ENCODE data around the gene TFEC. TPM values are rescaled to one million over a fixed set of nuclear protein-coding genes. Genes with fewer than 3 reads are reported as not detected.
A peak's percentile ranks its signal among the peaks of the same experiment; 100 is the strongest.

TFEC gene
- total RNA-seq, 1 donor = 0.36 TPM

GRCh38 chr7:115924411-115924810 lies 106.2 kb downstream of the TFEC start:
- no peaks in the 10 kb centered on the region for H3K27me3 ChIP-seq (ENCODE audit: insufficient read depth, low read length)
- H3K27ac ChIP-seq (ENCODE audit: low read depth, low read length) = no peak overlapping the region
- no peaks in the 10 kb centered on the region for H3K36me3 ChIP-seq (ENCODE audit: insufficient read depth, low read length)
- no peaks in the 10 kb centered on the region for H3K79me2 ChIP-seq (ENCODE audit: insufficient read depth, low read length)
- H3K4me2 ChIP-seq (ENCODE audit: insufficient read depth, low read length) = no peak overlapping the region
- no peak overlapping the region for H2AFZ ChIP-seq (ENCODE audit: low read length)
- H3K4me1 ChIP-seq (ENCODE audit: insufficient read depth, low read length) = no peaks in the 10 kb centered on the region
- TF ChIP-seq, protein P1, sequence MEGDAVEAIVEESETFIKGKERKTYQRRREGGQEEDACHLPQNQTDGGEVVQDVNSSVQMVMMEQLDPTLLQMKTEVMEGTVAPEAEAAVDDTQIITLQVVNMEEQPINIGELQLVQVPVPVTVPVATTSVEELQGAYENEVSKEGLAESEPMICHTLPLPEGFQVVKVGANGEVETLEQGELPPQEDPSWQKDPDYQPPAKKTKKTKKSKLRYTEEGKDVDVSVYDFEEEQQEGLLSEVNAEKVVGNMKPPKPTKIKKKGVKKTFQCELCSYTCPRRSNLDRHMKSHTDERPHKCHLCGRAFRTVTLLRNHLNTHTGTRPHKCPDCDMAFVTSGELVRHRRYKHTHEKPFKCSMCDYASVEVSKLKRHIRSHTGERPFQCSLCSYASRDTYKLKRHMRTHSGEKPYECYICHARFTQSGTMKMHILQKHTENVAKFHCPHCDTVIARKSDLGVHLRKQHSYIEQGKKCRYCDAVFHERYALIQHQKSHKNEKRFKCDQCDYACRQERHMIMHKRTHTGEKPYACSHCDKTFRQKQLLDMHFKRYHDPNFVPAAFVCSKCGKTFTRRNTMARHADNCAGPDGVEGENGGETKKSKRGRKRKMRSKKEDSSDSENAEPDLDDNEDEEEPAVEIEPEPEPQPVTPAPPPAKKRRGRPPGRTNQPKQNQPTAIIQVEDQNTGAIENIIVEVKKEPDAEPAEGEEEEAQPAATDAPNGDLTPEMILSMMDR (IDR thresholded peaks at IDR 0.05; ENCODE audit: extremely low read depth, low read depth, low read length) = no peak
- no peaks in the 10 kb centered on the region for H3K9me3 ChIP-seq (ENCODE audit: low read depth, low read length)
- no peak for DNase-seq (ENCODE audit: insufficient read length, low spot score, missing footprints)
- H4K20me1 ChIP-seq (ENCODE audit: insufficient read depth, low read length) = no peaks in the 10 kb centered on the region
- H3K4me3 ChIP-seq (ENCODE audit: insufficient read depth, low read length) = no peak overlapping the region

DNA sequence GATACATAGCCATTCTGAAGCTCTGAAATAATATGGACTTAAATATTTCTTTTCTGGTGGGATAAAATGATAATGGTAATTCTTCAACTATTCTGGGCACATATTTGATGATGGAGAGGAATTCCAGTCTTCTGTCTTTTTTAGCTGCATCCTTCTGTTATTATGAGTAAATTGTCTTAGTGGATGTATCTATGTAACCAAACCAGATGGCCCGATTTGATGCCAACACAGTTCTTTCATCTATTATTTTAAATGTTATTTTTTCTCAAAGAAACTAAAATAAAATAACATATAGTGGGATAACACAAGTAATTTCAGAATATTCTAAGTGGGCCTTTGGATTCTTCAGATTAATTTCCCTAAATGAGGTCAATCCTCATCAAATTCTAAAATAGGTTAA lies 110.2 kb downstream of the TFEC start:
- Histone ChIP-seq H4K20me1 (ENCODE audit: insufficient read depth, low read length) (no peaks in the 10 kb centered on the region), H2AFZ (ENCODE audit: low read length) (no peak overlapping the region), H3K9me3 (ENCODE audit: low read depth, low read length) (no peaks in the 10 kb centered on the region), H3K27me3 (ENCODE audit: insufficient read depth, low read length) (no peaks in the 10 kb centered on the region), H3K79me2 (ENCODE audit: insufficient read depth, low read length) (no peaks in the 10 kb centered on the region), H3K4me3 (ENCODE audit: insufficient read depth, low read length) (no peak overlapping the region), H3K36me3 (ENCODE audit: insufficient read depth, low read length) (no peaks in the 10 kb centered on the region), H3K4me2 (ENCODE audit: insufficient read depth, low read length) (no peak overlapping the region), H3K27ac (ENCODE audit: low read depth, low read length) (no peak overlapping the region), H3K4me1 (ENCODE audit: insufficient read depth, low read length) (no peaks in the 10 kb centered on the region)
- TF ChIP-seq, protein P1 (IDR thresholded peaks at IDR 0.05; ENCODE audit: extremely low read depth, low read depth, low read length) = no peak
- DNase-seq (ENCODE audit: insufficient read length, low spot score, missing footprints) = no peak

DNA sequence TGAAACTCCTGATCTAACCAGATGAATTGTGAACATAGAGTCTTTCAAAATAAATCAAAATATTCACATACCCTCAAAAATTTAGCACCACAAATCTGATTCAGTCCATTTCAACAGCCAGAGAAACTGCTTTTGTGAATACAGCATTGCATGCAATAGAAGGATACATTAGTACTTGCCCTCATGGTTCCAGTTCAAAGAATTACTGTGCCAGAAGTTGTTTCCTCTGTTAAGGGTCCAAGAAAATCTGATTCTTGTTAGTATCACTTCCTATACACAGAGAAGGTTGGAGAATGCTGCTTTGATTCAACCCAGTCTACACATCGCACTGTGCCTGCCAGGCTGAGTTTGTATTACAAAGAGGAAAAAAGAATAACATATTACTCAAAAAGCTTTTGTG lies 115.6 kb downstream of the TFEC start:
- Histone ChIP-seq H3K27ac (ENCODE audit: low read depth, low read length) (no peak overlapping the region), H4K20me1 (ENCODE audit: insufficient read depth, low read length) (no peaks in the 10 kb centered on the region), H3K36me3 (ENCODE audit: insufficient read depth, low read length) (no peaks in the 10 kb centered on the region), H2AFZ (ENCODE audit: low read length) (no peak overlapping the region), H3K79me2 (ENCODE audit: insufficient read depth, low read length) (no peaks in the 10 kb centered on the region), H3K4me1 (ENCODE audit: insufficient read depth, low read length) (no peaks in the 10 kb centered on the region), H3K4me2 (ENCODE audit: insufficient read depth, low read length) (no peak overlapping the region), H3K4me3 (ENCODE audit: insufficient read depth, low read length) (no peak overlapping the region), H3K27me3 (ENCODE audit: insufficient read depth, low read length) (no peaks in the 10 kb centered on the region), H3K9me3 (ENCODE audit: low read depth, low read length) (no peaks in the 10 kb centered on the region)
- TF ChIP-seq, protein P1 (IDR thresholded peaks at IDR 0.05; ENCODE audit: extremely low read depth, low read depth, low read length) = no peak
- no peak for DNase-seq (ENCODE audit: insufficient read length, low spot score, missing footprints)

GRCh38 chr7:115911465-115911864 lies 119.1 kb downstream of the TFEC start:
- Histone ChIP-seq H3K4me2 (ENCODE audit: insufficient read depth, low read length) (peak overlapping the region; percentile 40), H3K36me3 (ENCODE audit: insufficient read depth, low read length) (no peaks in the 10 kb centered on the region), H3K27ac (ENCODE audit: low read depth, low read length) (no peak overlapping the region), H4K20me1 (ENCODE audit: insufficient read depth, low read length) (no peaks in the 10 kb centered on the region), H2AFZ (ENCODE audit: low read length) (peak overlapping the region; percentile 2), H3K27me3 (ENCODE audit: insufficient read depth, low read length) (no peaks in the 10 kb centered on the region), H3K9me3 (ENCODE audit: low read depth, low read length) (no peaks in the 10 kb centered on the region), H3K4me3 (ENCODE audit: insufficient read depth, low read length) (no peak overlapping the region), H3K79me2 (ENCODE audit: insufficient read depth, low read length) (no peaks in the 10 kb centered on the region), H3K4me1 (ENCODE audit: insufficient read depth, low read length) (no peaks in the 10 kb centered on the region)
- DNase-seq (ENCODE audit: insufficient read length, low spot score, missing footprints) = no peak
- TF ChIP-seq, protein P1 (IDR thresholded peaks at IDR 0.05; ENCODE audit: extremely low read depth, low read depth, low read length) = no peak

All from osteoblast (primary cell).